OCI-LY1 (cell line): ENCODE results near the gene C3orf22.

Experiments used
- EZH2 ChIP-seq: fragments of 200-600 bp; sonication (generic), shearing (Covaris generic); IDR thresholded peaks from 2 replicates; pipeline ENCODE4 v1.8.0; 2017; ENCODE audit warnings: borderline replicate concordance, mixed run types, mild to moderate bottlenecking, antibody characterized with exemption, low read length, moderate library complexity, mixed read lengths
- TF ChIP-seq, protein P1 (sequence below): fragments of 200-600 bp; sonication (generic), shearing (Covaris generic); IDR thresholded peaks from 2 replicates; pipeline ENCODE4 v1.5.1; 2017; ENCODE audit warnings: mild to moderate bottlenecking, antibody characterized with exemption, low read length, moderate library complexity, mixed read lengths

GRCh38 chr3:126524429-126524988, 34.2 kb downstream of the C3orf22 start:
- TF ChIP-seq, protein P1, sequence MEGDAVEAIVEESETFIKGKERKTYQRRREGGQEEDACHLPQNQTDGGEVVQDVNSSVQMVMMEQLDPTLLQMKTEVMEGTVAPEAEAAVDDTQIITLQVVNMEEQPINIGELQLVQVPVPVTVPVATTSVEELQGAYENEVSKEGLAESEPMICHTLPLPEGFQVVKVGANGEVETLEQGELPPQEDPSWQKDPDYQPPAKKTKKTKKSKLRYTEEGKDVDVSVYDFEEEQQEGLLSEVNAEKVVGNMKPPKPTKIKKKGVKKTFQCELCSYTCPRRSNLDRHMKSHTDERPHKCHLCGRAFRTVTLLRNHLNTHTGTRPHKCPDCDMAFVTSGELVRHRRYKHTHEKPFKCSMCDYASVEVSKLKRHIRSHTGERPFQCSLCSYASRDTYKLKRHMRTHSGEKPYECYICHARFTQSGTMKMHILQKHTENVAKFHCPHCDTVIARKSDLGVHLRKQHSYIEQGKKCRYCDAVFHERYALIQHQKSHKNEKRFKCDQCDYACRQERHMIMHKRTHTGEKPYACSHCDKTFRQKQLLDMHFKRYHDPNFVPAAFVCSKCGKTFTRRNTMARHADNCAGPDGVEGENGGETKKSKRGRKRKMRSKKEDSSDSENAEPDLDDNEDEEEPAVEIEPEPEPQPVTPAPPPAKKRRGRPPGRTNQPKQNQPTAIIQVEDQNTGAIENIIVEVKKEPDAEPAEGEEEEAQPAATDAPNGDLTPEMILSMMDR = no peak
- no peak for TF ChIP-seq EZH2
